Muscle of arm (tissue), 12 donors: ENCODE data around the gene CCDC196. TPM values are rescaled to one million over a fixed set of nuclear protein-coding genes. Genes with fewer than 3 reads are reported as not detected.
"Not testable (repeated sequence)": the region's sequence is repeated elsewhere in the genome, so short reads cannot be mapped to it uniquely, and the experiment has no call there.

ENCODE experiments used
- DNase-seq: peaks from one replicate; pipeline ENCODE4 v3.0.0-alpha.2; 2013
- polyA plus RNA-seq, 12 donors: library from polyadenylated mRNA; unstranded; fragments of 120-200 nt; gene quantifications; one replicate each; pipeline ENCODE4 v1.2.1, GENCODE V29; 2013; ENCODE audit not compliant: insufficient read length in 12 of 12

CCDC196 gene
- polyA plus RNA-seq, 12 donors = 0.10 TPM; not detected in 11

DNA sequence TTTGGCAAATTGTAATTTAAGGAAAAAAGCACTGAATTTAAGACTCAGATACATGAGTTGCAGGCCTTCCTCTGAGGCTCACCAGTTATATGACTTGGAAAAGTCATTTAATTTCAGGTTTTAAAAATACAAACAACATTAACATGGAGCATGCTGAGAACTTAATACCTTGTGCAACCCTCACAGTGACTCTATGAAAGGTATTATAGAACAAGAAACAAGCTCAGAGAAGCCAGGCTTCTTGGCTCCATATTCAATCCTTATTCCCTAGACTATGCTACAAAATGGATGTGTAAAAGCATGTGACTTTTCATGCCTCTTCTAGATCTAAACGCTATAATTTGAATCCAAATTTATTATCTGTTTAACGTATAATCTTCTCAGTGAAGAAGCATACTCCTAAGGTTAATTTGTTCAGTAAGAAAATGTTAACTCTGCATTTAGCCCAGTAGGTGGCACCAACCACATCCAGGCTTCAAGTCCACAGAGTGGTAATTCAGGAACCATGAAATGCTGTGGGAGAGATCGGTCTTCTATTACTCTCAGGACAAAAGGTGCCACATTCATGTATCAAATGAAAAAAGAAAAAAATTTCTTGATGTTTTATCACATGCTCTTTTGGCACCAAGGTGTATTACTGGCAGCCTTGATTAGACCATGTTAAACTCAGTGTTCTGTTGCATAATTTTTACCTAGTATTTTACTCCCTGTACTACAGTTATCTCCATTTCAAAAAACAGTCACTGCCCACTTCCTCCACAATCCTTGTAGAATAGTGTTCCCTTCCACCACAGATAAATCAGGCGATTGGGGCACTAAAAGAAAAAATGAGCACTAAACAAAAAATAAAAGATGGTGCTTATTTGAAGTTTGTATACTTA, 9.3 kb downstream of the CCDC196 start:
- peak; percentile 62 for DNase-seq

GRCh38 chr14:66496188-66496807, 10.1 kb downstream of the CCDC196 start:
- DNase-seq = no peak

- no peak for DNase-seq
Observed at GRCh38 chr14:66496911-66497310, 10.7 kb downstream of the CCDC196 start.

GRCh38 chr14:66498311-66498710, 12.1 kb downstream of the CCDC196 start:
- DNase-seq = no peak

DNA sequence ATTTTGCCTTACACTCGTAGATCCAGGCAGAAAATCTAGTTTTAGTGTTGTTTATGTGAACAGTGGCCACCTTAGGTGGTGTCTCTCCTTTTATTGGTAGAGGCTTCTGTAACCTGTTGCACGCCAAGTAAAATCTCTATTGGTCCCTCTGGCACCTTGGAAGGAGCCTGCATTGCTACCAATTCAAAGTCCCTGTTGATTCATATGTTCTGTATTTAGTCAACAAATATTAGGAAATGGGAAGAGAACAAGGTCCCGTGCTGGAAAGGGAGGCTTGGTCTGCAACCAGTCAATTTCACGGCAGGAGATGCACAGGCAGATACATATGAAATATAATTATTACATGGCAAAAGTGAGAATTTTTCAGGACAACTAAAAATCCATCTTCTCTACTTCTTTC, 15.4 kb downstream of the CCDC196 start:
- DNase-seq = no peak

DNA sequence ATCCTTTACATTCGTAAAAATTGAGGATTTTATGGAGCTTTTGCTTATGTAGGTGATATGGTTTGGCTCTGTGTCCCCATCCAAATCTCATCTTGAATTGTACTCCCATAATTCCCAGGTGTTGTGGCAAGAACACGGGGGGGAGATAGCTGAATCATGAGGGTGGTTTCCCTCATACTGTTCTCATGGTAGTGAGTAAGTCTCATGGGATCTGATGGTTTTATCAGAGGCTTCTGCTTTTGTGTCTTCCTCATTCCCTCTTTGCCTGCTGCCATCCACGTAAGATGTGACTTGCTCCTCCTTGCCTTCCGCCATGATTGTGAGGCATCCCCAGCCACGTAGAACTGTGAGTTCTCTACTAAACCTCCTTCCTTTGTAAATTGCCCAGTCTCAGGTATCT, 16.7 kb downstream of the CCDC196 start:
- not testable (repeated sequence) for DNase-seq

DNA sequence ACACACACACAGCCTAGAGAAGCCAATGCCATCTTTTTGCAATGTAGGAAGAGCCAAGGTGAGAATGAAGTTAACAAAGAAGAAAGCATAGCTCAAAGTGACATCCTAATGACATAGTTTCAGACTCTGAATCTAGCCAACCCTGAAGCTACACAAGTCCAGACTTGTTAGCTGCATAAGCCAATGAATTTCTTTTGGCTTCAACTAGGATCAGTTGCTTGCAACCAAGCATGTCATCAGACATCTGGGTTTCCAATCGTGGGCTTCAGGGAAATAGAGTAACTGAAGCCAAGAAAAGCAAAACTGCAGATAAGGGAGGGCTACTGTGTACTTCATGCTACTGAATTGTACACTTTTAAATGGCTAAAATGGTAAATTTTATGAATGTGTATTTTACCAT, 17.4 kb downstream of the CCDC196 start:
- DNase-seq = no peak

DNA sequence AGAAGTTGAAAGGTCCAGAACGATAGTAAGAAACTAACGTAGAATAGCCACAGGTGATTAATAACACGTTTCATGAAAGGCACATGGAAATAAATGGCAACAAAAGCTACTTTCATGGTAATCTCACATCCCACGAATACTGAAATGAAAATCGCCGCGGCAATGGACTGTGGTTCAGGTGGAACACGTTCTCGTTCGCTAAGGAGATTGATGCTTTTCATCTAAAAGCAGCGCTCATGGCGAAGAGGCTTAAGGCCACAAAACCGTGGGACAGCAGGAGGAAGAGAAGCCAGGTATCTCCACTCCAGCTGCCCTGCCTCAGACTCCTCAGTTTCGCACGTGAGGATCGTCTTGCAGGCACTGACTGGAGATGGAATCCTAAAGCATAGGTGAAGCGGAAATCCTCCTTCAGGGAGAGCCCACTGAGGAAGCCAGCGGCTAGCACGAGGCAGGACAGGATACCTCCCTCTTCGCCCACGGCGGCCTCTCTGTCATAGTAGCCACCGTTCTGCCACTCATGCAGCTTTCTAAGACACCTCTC, 21.1 kb downstream of the CCDC196 start:
- DNase-seq = no peak

GRCh38 chr14:66507722-66508546, 21.8 kb downstream of the CCDC196 start, which contains the start of gene GPHN:
TSS of gene GPHN (plus strand) at chr14:66508147.
- peak; percentile 96 for DNase-seq

GRCh38 chr14:66508547-66508845, 22.3 kb downstream of the CCDC196 start:
- no peak for DNase-seq

GRCh38 chr14:66508846-66509621, 22.9 kb downstream of the CCDC196 start:
- DNase-seq = peak; percentile 31

GRCh38 chr14:66509874-66510273, 23.7 kb downstream of the CCDC196 start:
- DNase-seq = no peak

DNA sequence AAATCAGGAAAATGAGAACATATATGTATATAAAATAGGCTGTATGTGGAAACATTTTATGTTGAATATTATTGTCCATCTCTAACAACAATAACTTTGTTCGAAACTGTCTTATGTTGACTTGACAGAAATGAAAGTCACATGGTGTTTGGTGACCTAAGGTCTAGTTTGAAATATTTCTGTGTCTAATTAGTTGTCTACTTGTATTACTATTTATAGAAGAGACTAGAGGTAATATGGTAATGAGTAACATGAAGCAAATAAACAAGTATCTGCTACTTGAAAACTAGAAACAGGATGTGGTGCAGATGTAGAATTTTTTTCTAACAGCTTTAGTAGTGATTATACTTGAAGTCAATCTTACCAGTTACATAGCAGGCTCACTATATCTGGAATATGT, 25.7 kb downstream of the CCDC196 start:
- DNase-seq = no peak

GRCh38 chr14:66514213-66514612, 28.0 kb downstream of the CCDC196 start:
- no peak for DNase-seq

- no peak for DNase-seq
Observed at GRCh38 chr14:66530526-66530925, 44.4 kb downstream of the CCDC196 start.

GRCh38 chr14:66539034-66539433, 52.9 kb downstream of the CCDC196 start:
- DNase-seq = no peak

GRCh38 chr14:66540038-66540437, 53.9 kb downstream of the CCDC196 start:
- no peak for DNase-seq

GRCh38 chr14:66541627-66542026, 55.5 kb downstream of the CCDC196 start:
- no peak for DNase-seq

- DNase-seq = no peak
Observed at GRCh38 chr14:66543996-66544395, 57.8 kb downstream of the CCDC196 start.

DNA sequence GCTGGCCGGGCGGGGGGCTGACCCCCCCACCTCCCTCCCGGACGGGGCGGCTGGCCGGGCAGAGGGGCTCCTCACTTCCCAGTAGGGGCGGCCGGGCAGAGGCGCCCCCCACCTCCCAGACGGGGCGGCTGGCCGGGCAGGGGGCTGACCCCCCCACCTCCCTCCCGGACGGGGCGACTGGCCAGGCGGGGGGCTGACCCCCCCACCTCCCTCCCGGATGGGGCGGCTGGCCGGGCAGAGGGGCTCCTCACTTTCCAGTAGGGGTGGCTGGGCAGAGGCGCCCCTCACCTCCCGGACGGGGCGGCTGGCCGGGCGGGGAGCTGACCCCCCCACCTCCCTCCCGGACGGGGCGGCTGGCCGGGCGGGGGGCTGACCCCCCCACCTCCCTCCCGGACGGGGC, 59.0 kb downstream of the CCDC196 start:
- DNase-seq = not testable (repeated sequence)

- DNase-seq = not testable (repeated sequence)
Observed at GRCh38 chr14:66545751-66546150, 59.6 kb downstream of the CCDC196 start.
